NCI-H526 (cell line): ENCODE measurements around the gene GRIN2D.

ENCODE experiments used
- DNase-seq, 2 experiments: peaks; one replicate each; lab custom pipeline; 2025; lab: John Stamatoyannopoulos, UW

Gene GRIN2D

GRCh38 chr19:48398102-48398374, 4.6 kb downstream of the GRIN2D start:
- no peak for DNase-seq

GRCh38 chr19:48398375-48399235, 5.1 kb downstream of the GRIN2D start:
- DNase-seq, result peak; percentile 75 to 94

DNA sequence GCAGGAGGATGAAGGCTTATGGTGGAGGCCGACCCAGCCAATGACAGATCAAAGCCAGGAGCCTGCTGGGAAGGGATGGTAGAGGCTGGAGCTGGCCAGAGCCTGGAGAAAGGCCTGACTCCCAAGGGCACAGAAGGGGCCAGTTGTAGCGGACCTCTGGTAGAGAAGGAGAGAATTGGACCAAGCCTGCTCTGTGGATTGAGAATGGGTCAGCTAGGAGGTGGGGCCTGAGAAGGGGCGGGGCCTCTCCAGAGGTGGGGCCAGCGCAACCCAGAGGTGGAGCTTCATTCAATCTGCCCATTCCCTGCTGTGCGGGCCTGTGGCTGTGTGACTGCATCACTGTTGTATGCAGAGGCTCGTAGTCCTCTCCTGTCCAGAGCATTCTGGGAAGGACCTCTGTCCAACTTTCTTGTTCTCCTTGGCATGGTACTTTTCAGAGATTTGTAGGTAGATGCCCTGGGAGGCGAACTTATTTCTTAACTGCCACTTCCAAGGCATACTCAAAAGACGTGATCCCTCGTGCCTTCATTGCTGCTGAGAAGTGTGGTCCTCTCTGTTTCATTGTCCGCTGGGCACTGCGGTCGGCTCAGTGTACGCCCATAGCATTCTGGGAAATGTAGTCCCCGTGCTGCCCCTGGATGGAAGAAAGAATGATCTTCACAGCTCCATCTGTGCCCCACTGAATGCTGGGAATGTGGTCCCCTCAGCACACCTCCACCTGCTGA, 6.7 kb downstream of the GRIN2D start:
- peak; percentile 72 to 87 for DNase-seq

DNA sequence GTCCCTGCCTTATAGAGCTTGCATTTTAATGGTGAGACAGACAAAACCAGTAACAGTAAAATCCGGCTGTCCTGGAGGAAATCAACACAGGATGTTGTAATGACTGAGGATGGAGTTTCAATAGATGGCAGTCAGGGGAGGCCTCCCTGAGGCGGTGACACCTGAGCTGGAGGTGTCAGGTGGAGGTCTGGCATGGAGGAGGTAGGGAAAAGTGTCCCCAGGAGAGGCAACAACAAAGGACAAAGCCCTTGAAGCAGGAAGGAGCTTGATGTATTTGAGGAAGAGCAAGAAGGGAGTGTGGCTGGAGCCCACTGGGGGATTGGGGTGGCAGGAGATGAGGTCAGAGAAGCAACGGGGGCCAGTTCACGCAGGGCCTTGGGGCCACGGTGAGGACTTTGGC, 7.8 kb downstream of the GRIN2D start:
- DNase-seq, result no peak

GRCh38 chr19:48403606-48404005, 10.1 kb downstream of the GRIN2D start:
- DNase-seq, result peak; percentile 53 to 75

GRCh38 chr19:48405010-48405659, 11.7 kb downstream of the GRIN2D start:
- DNase-seq, result no peak

DNA sequence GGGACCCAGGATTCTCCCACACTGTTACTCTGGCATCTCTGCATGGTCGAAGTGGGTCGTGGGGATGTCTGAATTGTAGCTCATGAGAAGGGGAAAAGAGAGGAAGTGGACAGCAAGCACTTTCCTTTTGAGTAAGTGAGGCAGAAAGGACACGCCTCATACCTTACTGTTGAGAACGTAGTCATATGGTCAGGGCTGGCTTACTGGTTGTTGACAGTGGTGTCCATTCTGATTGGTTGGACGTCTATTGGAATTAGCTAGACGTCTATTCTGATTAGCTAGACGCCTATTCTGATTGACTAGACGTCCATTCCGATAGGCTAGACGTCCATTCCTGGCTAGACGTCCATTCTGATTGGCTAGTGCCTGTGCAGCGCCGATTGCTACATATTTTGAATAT, 12.4 kb downstream of the GRIN2D start:
- DNase-seq, result no peak

- peak in 1 of 2 experiments; percentile 36 for DNase-seq
Measured at GRCh38 chr19:48413879-48414587, 20.6 kb downstream of the GRIN2D start.

- peak; percentile 60 to 96 for DNase-seq
Measured at GRCh38 chr19:48415395-48415794, 21.9 kb downstream of the GRIN2D start.

- no peak for DNase-seq
Measured at GRCh38 chr19:48415806-48416221, 22.3 kb downstream of the GRIN2D start.

DNA sequence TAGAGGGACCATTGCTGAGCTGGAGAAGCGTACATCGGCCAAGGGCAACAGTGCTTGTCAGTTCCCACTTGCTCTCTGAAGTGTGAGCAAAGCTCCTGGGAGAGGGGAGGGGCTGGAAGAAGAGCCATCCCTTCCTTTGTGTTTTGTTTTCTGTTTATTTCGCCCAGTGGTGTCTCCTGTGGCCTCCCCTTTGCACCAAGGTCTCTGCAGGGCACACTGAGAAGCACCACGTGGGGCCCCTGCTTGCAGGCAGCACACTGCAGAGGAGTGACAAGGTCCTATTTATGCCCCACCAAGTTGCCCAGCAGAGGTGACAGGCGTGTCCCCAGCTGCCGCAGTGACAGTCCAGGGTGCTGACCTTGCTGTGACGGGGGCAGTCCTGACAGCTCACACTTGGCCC, 24.0 kb downstream of the GRIN2D start:
- no peak for DNase-seq

GRCh38 chr19:48418317-48419064, 25.0 kb downstream of the GRIN2D start:
- DNase-seq, result no peak

- DNase-seq, result peak in 1 of 2 experiments; percentile 57
Measured at GRCh38 chr19:48419158-48419920, 25.9 kb downstream of the GRIN2D start.

DNA sequence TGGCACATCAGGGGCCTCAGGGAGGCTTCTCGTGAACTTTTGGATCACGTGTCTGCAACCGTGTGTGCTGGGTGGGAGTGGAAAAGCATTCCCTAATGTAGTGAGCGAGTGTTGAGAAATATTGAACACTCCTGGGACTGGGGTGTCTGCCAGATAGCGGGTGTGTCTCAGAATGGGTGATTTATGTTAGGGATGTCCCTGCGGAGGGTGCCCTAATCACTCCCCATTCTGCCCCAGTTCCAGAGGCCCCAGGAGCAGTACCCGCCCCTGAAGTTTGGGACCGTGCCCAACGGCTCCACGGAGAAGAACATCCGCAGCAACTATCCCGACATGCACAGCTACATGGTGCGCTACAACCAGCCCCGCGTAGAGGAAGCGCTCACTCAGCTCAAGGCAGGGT, 28.1 kb downstream of the GRIN2D start:
- DNase-seq, result no peak

GRCh38 chr19:48424694-48425219, 31.3 kb downstream of the GRIN2D start:
- DNase-seq, result no peak

DNA sequence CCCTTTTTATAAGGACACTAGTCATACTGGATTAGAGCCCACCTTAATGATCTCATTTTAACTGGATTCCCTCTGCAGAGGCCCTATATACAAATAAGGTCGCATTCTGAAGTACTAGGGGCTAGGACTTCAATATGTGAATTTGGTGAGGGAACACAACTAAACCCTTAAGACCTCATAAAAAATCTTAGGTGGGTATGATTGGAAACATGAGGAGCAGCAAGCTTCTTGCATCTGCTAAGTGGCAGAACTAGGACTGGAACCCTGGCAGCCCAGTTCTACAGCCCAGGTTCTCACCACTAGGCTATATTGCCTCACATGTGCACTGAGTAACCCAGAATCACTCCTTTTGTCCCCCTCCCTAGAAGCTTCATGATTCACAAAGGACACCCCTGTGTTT, 35.2 kb downstream of the GRIN2D start:
- no peak for DNase-seq

DNA sequence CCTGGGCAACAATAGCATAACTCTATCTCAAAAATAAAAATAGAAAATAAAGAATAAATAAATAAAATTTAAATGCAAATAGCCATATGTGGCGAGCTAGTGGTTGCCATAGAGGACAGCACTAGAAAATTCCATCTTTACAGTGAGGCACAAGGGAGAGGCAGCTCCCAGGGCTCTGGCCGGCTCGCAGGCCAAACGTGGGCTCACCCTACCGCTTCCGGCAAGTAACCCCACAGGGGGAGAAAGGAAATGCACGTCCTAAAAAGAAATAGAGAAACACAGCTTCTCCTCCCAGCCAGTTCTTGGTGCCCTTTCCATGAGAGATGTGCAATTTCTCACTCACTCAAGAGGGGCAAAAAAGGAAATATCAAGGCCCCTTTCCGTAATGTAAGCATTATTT, 39.9 kb downstream of the GRIN2D start:
- no peak for DNase-seq

GRCh38 chr19:48436586-48436985, 43.1 kb downstream of the GRIN2D start:
- no peak for DNase-seq

- DNase-seq, result no peak
Measured at GRCh38 chr19:48441360-48442050, 48.0 kb downstream of the GRIN2D start.
